ENCODE data around the gene CDH23.

The CDH23 gene

GRCh38 chr10:71529207-71529827 lies 132.6 kb downstream of the CDH23 start:
- no peak overlapping the region for H3K4me3 ChIP-seq (ENCODE audit: low read length)
- no peaks in the 10 kb centered on the region for H3K36me3 ChIP-seq (ENCODE audit: control insufficient read depth, insufficient read depth, low read length)
- no peak overlapping the region for H3K27ac ChIP-seq (ENCODE audit: low read depth, low read length)
- H3K9ac ChIP-seq (ENCODE audit: low read length): no peak overlapping the region
- no peaks in the 10 kb centered on the region for H3K27me3 ChIP-seq (ENCODE audit: control insufficient read depth, insufficient read depth, low read length)
- no peaks in the 10 kb centered on the region for H3K4me1 ChIP-seq (ENCODE audit: control insufficient read depth, insufficient read depth, low read length)

DNA sequence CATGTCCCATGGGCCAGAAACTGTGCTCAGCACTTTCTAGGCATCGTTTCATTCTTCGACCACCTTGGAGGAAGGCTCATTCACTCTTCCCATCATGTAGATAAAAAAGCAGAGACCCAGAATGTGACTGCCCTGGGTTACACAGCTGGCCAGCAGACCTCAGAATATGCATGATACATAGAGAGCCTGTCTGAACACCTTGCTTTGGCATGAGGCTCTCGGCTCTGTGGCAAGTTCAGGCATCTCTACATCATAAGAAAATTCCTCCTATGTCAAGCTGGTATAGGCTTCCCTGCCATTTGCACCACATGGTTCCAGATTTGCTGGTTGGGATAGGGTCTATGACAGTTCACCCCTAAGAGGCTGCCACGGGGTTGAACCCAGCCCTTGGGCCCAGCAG lies 134.1 kb downstream of the CDH23 start:
- no peaks in the 10 kb centered on the region for H3K4me1 ChIP-seq (ENCODE audit: control insufficient read depth, insufficient read depth, low read length)
- H3K27ac ChIP-seq (ENCODE audit: low read depth, low read length): no peak overlapping the region
- H3K36me3 ChIP-seq (ENCODE audit: control insufficient read depth, insufficient read depth, low read length): no peaks in the 10 kb centered on the region
- no peak overlapping the region for H3K9ac ChIP-seq (ENCODE audit: low read length)
- H3K4me3 ChIP-seq (ENCODE audit: low read length): no peak overlapping the region
- H3K27me3 ChIP-seq (ENCODE audit: control insufficient read depth, insufficient read depth, low read length): no peaks in the 10 kb centered on the region

DNA sequence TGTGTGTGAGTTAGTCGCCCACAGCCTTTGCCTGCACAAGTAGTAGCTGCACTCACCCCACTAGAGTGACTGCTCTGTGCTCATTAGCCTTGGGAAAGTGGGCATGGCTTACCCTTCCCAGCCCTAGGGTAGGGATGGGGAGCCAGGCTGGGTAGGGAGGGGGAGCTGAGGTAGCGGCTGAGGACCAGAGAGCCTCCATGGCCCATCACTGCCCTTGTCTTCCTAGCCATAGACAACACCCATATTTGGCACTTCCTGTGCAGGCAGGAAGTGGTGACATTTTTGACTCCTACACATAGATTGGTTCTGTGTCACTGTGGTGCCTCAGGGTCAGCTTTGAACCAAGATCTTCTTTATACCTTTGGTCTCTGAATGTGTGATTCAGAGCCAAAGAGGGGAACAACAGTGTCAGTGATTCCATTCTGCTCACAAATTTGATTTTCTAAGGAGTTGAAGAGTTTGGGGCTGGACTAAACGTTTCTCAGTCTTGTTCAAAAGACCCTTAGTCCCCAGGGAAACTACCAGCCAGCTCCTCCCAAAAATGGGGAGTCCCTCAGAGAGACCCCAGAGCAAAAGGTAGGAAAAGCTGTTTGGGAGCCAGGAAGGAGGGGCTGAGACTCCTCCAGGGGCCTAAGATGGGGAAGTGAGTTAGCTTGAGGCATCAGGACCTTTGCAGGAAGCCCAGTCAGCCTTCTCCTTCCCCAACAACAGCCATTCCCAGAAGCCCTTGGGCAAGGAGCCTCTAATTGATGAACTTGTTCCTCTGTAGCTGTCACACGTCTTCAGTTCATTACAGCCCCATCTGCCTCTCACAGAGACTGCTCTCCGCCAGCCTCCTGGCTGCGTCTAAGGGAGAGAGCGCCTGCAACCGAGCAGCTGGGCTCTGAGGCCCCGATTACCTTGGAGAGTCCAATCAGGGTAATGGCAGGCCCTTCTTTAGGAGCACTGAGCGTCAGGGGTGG lies 135.0 kb downstream of the CDH23 start:
- H3K36me3 ChIP-seq (ENCODE audit: control insufficient read depth, insufficient read depth, low read length): no peaks in the 10 kb centered on the region
- no peak overlapping the region for H3K4me3 ChIP-seq (ENCODE audit: low read length)

GRCh38 chr10:71532878-71533277 lies 136.2 kb downstream of the CDH23 start:
- H3K4me3 ChIP-seq (ENCODE audit: low read length): no peak overlapping the region
- no peaks in the 10 kb centered on the region for H3K36me3 ChIP-seq (ENCODE audit: control insufficient read depth, insufficient read depth, low read length)
- H3K27me3 ChIP-seq (ENCODE audit: control insufficient read depth, insufficient read depth, low read length): no peaks in the 10 kb centered on the region
- H3K4me1 ChIP-seq (ENCODE audit: control insufficient read depth, insufficient read depth, low read length): no peaks in the 10 kb centered on the region
- no peak overlapping the region for H3K27ac ChIP-seq (ENCODE audit: low read depth, low read length)
- no peak overlapping the region for H3K9ac ChIP-seq (ENCODE audit: low read length)

More for the DNA sequence above, 135.0 kb downstream of the CDH23 start:
- H3K4me1 ChIP-seq (ENCODE audit: control insufficient read depth, insufficient read depth, low read length): no peaks in the 10 kb centered on the region
- H3K9ac ChIP-seq (ENCODE audit: low read length): no peak overlapping the region
- H3K27ac ChIP-seq (ENCODE audit: low read depth, low read length): no peak overlapping the region
- H3K27me3 ChIP-seq (ENCODE audit: control insufficient read depth, insufficient read depth, low read length): no peaks in the 10 kb centered on the region

DNA sequence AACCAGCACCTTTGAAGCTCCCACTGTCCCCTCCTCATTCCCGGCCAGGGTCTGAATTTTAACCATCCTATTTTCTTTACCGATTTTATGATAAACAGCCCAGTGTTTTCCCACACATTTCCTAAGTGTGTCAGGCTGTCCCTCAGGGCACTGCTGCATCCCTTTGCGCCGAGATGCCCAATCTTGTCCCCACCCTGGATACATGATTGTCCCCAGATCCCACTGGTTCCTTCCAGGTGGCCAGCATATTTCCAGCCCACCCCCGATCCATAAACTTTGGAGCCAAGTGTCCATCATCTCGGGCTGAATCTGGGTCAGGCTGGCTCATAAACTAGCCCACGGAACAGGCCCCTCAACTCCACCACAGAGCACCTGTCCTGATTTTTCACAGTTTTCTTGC lies 137.2 kb downstream of the CDH23 start:
- Histone ChIP-seq H3K4me3 (ENCODE audit: low read length) (no peak overlapping the region), H3K9ac (ENCODE audit: low read length) (no peak overlapping the region), H3K27me3 (ENCODE audit: control insufficient read depth, insufficient read depth, low read length) (no peaks in the 10 kb centered on the region), H3K4me1 (ENCODE audit: control insufficient read depth, insufficient read depth, low read length) (no peaks in the 10 kb centered on the region), H3K27ac (ENCODE audit: low read depth, low read length) (no peak overlapping the region), H3K36me3 (ENCODE audit: control insufficient read depth, insufficient read depth, low read length) (no peaks in the 10 kb centered on the region)

- no peak overlapping the region for H3K9ac ChIP-seq (ENCODE audit: low read length)
- no peaks in the 10 kb centered on the region for H3K36me3 ChIP-seq (ENCODE audit: control insufficient read depth, insufficient read depth, low read length)
- H3K27me3 ChIP-seq (ENCODE audit: control insufficient read depth, insufficient read depth, low read length): no peaks in the 10 kb centered on the region
- H3K27ac ChIP-seq (ENCODE audit: low read depth, low read length): no peak overlapping the region
- no peak overlapping the region for H3K4me3 ChIP-seq (ENCODE audit: low read length)
- H3K4me1 ChIP-seq (ENCODE audit: control insufficient read depth, insufficient read depth, low read length): no peaks in the 10 kb centered on the region
Measured at GRCh38 chr10:71534568-71535194, 138.0 kb downstream of the CDH23 start.

DNA sequence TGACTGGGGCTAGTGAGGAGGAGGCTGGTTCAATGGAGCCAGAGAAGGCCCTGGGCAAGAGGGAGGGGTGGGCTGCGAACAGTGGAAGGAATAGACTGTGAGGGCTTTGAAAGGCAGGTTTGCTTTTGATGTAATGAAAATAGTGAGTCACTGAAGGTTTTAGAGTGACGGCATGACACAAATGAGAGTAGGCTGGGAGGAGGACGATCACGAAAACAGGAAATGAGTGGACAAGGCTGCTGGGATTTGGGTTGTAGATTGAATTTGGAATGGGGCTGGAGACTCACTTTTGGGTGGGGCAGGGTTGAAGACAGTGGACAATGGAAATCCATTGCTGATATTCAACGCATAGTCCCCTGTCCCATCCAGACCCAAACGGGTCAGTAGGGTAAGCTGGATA lies 139.6 kb downstream of the CDH23 start:
- Histone ChIP-seq H3K9ac (ENCODE audit: low read length) (no peak overlapping the region), H3K4me1 (ENCODE audit: control insufficient read depth, insufficient read depth, low read length) (no peaks in the 10 kb centered on the region), H3K4me3 (ENCODE audit: low read length) (no peak overlapping the region), H3K36me3 (ENCODE audit: control insufficient read depth, insufficient read depth, low read length) (no peaks in the 10 kb centered on the region), H3K27ac (ENCODE audit: low read depth, low read length) (no peak overlapping the region), H3K27me3 (ENCODE audit: control insufficient read depth, insufficient read depth, low read length) (no peaks in the 10 kb centered on the region)

- no peak overlapping the region for H3K27ac ChIP-seq (ENCODE audit: low read depth, low read length)
- H3K4me1 ChIP-seq (ENCODE audit: control insufficient read depth, insufficient read depth, low read length): no peaks in the 10 kb centered on the region
- no peaks in the 10 kb centered on the region for H3K27me3 ChIP-seq (ENCODE audit: control insufficient read depth, insufficient read depth, low read length)
- no peak overlapping the region for H3K4me3 ChIP-seq (ENCODE audit: low read length)
- H3K9ac ChIP-seq (ENCODE audit: low read length): no peak overlapping the region
- no peaks in the 10 kb centered on the region for H3K36me3 ChIP-seq (ENCODE audit: control insufficient read depth, insufficient read depth, low read length)
Measured at GRCh38 chr10:71537125-71537524, 140.4 kb downstream of the CDH23 start.

DNA sequence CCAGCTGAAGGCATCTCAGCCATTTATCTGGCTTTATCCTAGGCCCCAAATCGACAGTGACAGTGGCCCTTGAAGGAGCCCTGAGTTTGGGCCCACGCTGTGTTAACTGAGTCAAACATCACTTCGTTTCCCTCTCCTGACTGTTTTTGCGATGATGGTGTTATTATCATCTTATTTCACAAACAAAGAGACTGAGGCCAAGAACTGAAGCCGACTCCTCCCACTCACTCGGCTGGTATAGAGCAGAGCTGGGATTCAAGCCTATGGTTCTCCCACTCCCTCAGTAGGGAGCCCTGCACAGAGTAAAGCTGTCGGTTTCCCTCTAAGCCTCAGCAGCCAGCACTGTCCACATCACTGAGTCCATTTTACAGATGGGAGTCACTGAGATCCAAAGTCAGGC lies 141.0 kb downstream of the CDH23 start:
- Histone ChIP-seq H3K4me1 (ENCODE audit: control insufficient read depth, insufficient read depth, low read length) (no peaks in the 10 kb centered on the region), H3K27me3 (ENCODE audit: control insufficient read depth, insufficient read depth, low read length) (no peaks in the 10 kb centered on the region), H3K9ac (ENCODE audit: low read length) (no peak overlapping the region), H3K4me3 (ENCODE audit: low read length) (no peak overlapping the region), H3K36me3 (ENCODE audit: control insufficient read depth, insufficient read depth, low read length) (no peaks in the 10 kb centered on the region), H3K27ac (ENCODE audit: low read depth, low read length) (no peak overlapping the region)

GRCh38 chr10:71538608-71539260 lies 142.0 kb downstream of the CDH23 start:
- Histone ChIP-seq H3K27me3 (ENCODE audit: control insufficient read depth, insufficient read depth, low read length) (no peaks in the 10 kb centered on the region), H3K4me3 (ENCODE audit: low read length) (no peak overlapping the region), H3K4me1 (ENCODE audit: control insufficient read depth, insufficient read depth, low read length) (no peaks in the 10 kb centered on the region), H3K27ac (ENCODE audit: low read depth, low read length) (no peak overlapping the region), H3K9ac (ENCODE audit: low read length) (no peak overlapping the region), H3K36me3 (ENCODE audit: control insufficient read depth, insufficient read depth, low read length) (no peaks in the 10 kb centered on the region)

- Histone ChIP-seq H3K4me3 (ENCODE audit: low read length) (no peak overlapping the region), H3K36me3 (ENCODE audit: control insufficient read depth, insufficient read depth, low read length) (no peaks in the 10 kb centered on the region)
Measured at GRCh38 chr10:71539442-71540118, 142.9 kb downstream of the CDH23 start.

DNA sequence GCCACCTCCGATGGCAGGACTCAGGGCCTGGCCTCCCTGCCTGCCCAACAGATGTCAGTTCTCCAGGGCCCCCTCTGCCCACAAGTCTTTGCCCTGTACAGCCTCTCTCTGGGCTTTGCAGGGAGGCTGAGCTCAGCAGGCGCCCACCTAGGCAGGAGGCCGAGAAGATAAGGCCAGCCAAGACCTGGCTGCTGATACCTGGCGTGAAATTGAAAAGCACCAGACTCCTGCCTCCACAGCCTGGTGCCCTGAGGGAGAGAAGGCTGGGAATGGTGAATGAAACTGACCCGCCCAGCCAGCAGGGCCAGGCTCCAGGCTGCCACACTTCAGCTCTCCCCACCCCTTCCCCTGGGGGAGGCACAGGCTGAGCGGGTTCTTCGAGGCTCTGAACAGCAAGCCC lies 145.8 kb downstream of the CDH23 start:
- Histone ChIP-seq H3K4me1 (ENCODE audit: control insufficient read depth, insufficient read depth, low read length) (no peaks in the 10 kb centered on the region), H3K27me3 (ENCODE audit: control insufficient read depth, insufficient read depth, low read length) (no peaks in the 10 kb centered on the region), H3K27ac (ENCODE audit: low read depth, low read length) (no peak overlapping the region), H3K9ac (ENCODE audit: low read length) (no peak overlapping the region), H3K36me3 (ENCODE audit: control insufficient read depth, insufficient read depth, low read length) (no peaks in the 10 kb centered on the region), H3K4me3 (ENCODE audit: low read length) (no peak overlapping the region)

More at GRCh38 chr10:71539442-71540118, 142.9 kb downstream of the CDH23 start:
- Histone ChIP-seq H3K9ac (ENCODE audit: low read length) (no peak overlapping the region), H3K27ac (ENCODE audit: low read depth, low read length) (no peak overlapping the region), H3K27me3 (ENCODE audit: control insufficient read depth, insufficient read depth, low read length) (no peaks in the 10 kb centered on the region), H3K4me1 (ENCODE audit: control insufficient read depth, insufficient read depth, low read length) (no peaks in the 10 kb centered on the region)
